Retinal pigment epithelial cell (primary cell): Measurements from ENCODE around the gene GTF2H1.

Source experiments
- DNase-seq: peaks from one replicate; pipeline ENCODE4 v3.0.0-alpha.2; 2010; ENCODE audit warnings: low read depth
- H3K4me3 ChIP-seq: 2 replicates; pipeline ENCODE4 v1.5.1; 2011; ENCODE audit warnings: mild to moderate bottlenecking, low read length, control low read depth, moderate library complexity
- CTCF ChIP-seq: conservative IDR thresholded peaks from 2 replicates; pipeline ENCODE4 v1.5.1; 2011; ENCODE audit warnings: low read depth, low read length, control low read depth, inconsistent platforms

The GTF2H1 gene

GRCh38 chr11:18390088-18390487, 67.7 kb downstream of the GTF2H1 start:
- no peak overlapping the region for H3K4me3 ChIP-seq
- DNase-seq = no peak
- TF ChIP-seq CTCF = no peak

GRCh38 chr11:18392434-18393321, 70.3 kb downstream of the GTF2H1 start:
- DNase-seq = no peak
- H3K4me3 ChIP-seq = no peak overlapping the region
- TF ChIP-seq CTCF = no peak

- TF ChIP-seq CTCF = no peak
- H3K4me3 ChIP-seq = peak overlapping the region; percentile 96
- no peak for DNase-seq
These were observed 71.4 kb downstream of the GTF2H1 start for GRCh38 chr11:18393581-18394274.

- no peak for TF ChIP-seq CTCF
- peak; percentile 84 for DNase-seq
- peak within 1 kb of the TSS; percentile 96 for H3K4me3 ChIP-seq
These were observed 72.0 kb downstream of the GTF2H1 start, which contains the start of gene LDHA for GRCh38 chr11:18394275-18394927. TSS of gene LDHA (plus strand) at chr11:18394563. CDS start at chr11:18396843, 2,280 bp downstream.

- TF ChIP-seq CTCF = no peak
- peak overlapping the region; percentile 96 for H3K4me3 ChIP-seq
- DNase-seq = no peak
These were observed 72.8 kb downstream of the GTF2H1 start for GRCh38 chr11:18394928-18395734.

- DNase-seq = peak; percentile 99
- TF ChIP-seq CTCF = no peak
- H3K4me3 ChIP-seq = peak overlapping the region; percentile 96
These were observed 73.6 kb downstream of the GTF2H1 start for GRCh38 chr11:18395735-18396504.
